HepG2 (cell line): ENCODE results near the gene CSNK2B. TPM values are rescaled to one million over a fixed set of nuclear protein-coding genes. Genes with fewer than 3 reads are reported as not detected.

Source experiments
- ARNT2 ChIP-seq: sonication (generic); formaldehyde crosslinking; IDR thresholded peaks from 2 replicates; pipeline ENCODE4 v1.8.0; 2022; ENCODE audit warnings: mild to moderate bottlenecking, low read depth, missing genetic modification reagents, moderate library complexity
- BCL6 ChIP-seq: IDR thresholded peaks from 2 replicates; pipeline ENCODE4 v1.6.1; 2016; ENCODE audit warnings: missing genetic modification reagents, missing compliant biosample characterization
- BRF2 ChIP-seq: sonication (generic); formaldehyde crosslinking; IDR thresholded peaks from 2 replicates; pipeline ENCODE4 v1.8.1; 2022; ENCODE audit warnings: mild to moderate bottlenecking, missing genetic modification reagents
- DDIT3 ChIP-seq: sonication (generic); formaldehyde crosslinking; IDR thresholded peaks from 2 replicates; pipeline ENCODE4 v1.4.0; 2020; ENCODE audit warnings: mild to moderate bottlenecking, missing genetic modification reagents
- GATAD2A ChIP-seq: IDR thresholded peaks from 2 replicates; pipeline ENCODE4 v1.6.1; 2016
- HOXA3 ChIP-seq: sonication (generic); formaldehyde crosslinking; IDR thresholded peaks from 2 replicates; pipeline ENCODE4 v1.5.0; 2020; ENCODE audit warnings: missing genetic modification reagents
- JUN ChIP-seq: sonication (generic); formaldehyde crosslinking; IDR thresholded peaks from 2 replicates; pipeline ENCODE4 v1.4.0; 2020; ENCODE audit warnings: mild to moderate bottlenecking, missing genetic modification reagents
- KLF6 ChIP-seq: IDR thresholded peaks from 2 replicates; pipeline ENCODE4 v1.8.0; 2016; ENCODE audit warnings: missing biosample characterization, missing genetic modification reagents
- MAFF ChIP-seq: IDR thresholded peaks from 2 replicates; pipeline ENCODE4 v1.6.1; 2011; ENCODE audit warnings: low read depth, low read length, improper control_type of control experiment
- NR1H2 ChIP-seq: sonication (generic); formaldehyde crosslinking; IDR thresholded peaks from 2 replicates; pipeline ENCODE4 v1.8.1; 2022; ENCODE audit warnings: low read depth, missing genetic modification reagents, borderline replicate concordance
- POLR2G ChIP-seq: fragments of 200-400 bp; formaldehyde crosslinking; IDR thresholded peaks from 2 replicates; pipeline ENCODE4 v1.6.1; 2018; ENCODE audit warnings: mild to moderate bottlenecking, low read depth, low read length, moderate library complexity
- PRDM15 ChIP-seq: sonication (generic); formaldehyde crosslinking; IDR thresholded peaks from 2 replicates; pipeline ENCODE4 v1.4.0; 2020; ENCODE audit warnings: missing genetic modification reagents
- RAD21 ChIP-seq: fragments of 450-650 bp; formaldehyde crosslinking; IDR thresholded peaks from 2 replicates; pipeline ENCODE4 v1.5.0; 2020; ENCODE audit warnings: mild to moderate bottlenecking
- TERF1 ChIP-seq: sonication (generic); formaldehyde crosslinking; IDR thresholded peaks from 2 replicates; pipeline ENCODE4 v1.8.0; 2022; ENCODE audit warnings: mild to moderate bottlenecking, missing genetic modification reagents, moderate library complexity
- ZBTB46 ChIP-seq: sonication (generic); formaldehyde crosslinking; IDR thresholded peaks from 2 replicates; pipeline ENCODE4 v1.4.0; 2020; ENCODE audit warnings: mild to moderate bottlenecking, missing genetic modification reagents, borderline replicate concordance
- ZMYM2 ChIP-seq: sonication (generic); formaldehyde crosslinking; IDR thresholded peaks from 2 replicates; pipeline ENCODE4 v1.8.0; 2022; ENCODE audit warnings: mild to moderate bottlenecking, missing genetic modification reagents
- ZNF205 ChIP-seq: IDR thresholded peaks from 2 replicates; pipeline ENCODE4 v1.6.1; 2018; ENCODE audit warnings: missing biosample characterization, missing genetic modification reagents
- ZNF34 ChIP-seq: sonication (generic); formaldehyde crosslinking; IDR thresholded peaks from 2 replicates; pipeline ENCODE4 v1.4.0; 2020; ENCODE audit warnings: mild to moderate bottlenecking, missing genetic modification reagents, borderline replicate concordance
- ZNF552 ChIP-seq: sonication (generic); formaldehyde crosslinking; IDR thresholded peaks from 2 replicates; pipeline ENCODE4 v1.9.0; 2022; ENCODE audit warnings: missing genetic modification reagents, mild to moderate bottlenecking, borderline replicate concordance
- ZNF614 ChIP-seq: IDR thresholded peaks from 2 replicates; pipeline ENCODE4 v1.6.1; 2018; ENCODE audit warnings: missing biosample characterization, missing genetic modification reagents, inconsistent platforms, borderline replicate concordance
- ZNF781 ChIP-seq: sonication (generic); formaldehyde crosslinking; IDR thresholded peaks from 2 replicates; pipeline ENCODE4 v1.5.1; 2020; ENCODE audit warnings: borderline replicate concordance, mild to moderate bottlenecking, missing genetic modification reagents; ENCODE audit errors: not compliant biosample characterization
- polyA plus RNA-seq, 8 experiments: library from polyadenylated mRNA; depleted of rRNA in 3 of 8; stranded (reverse) in 7 of 8; unstranded in 1 of 8; fragments of >200 nt; fragmentation: Illumina TruSeq in 4 of 8; extraction: Trizol in 4 of 8; gene quantifications; 2 replicates each; pipeline versions ENCODE4 v1.2.1 to v1.2.3, GENCODE V29; 2011 to 2016; ENCODE audit warnings: low read depth in 4 of 8, missing spikeins in 1 of 8, mixed read lengths in 1 of 8; ENCODE audit not compliant: insufficient read depth in 1 of 8
- total RNA-seq, 5 experiments: library from RNA; depleted of rRNA; stranded (reverse); fragments of >200 nt; fragmentation: Illumina TruSeq; extraction: Trizol; gene quantifications; 2 replicates each; pipeline ENCODE4 v1.2.3, GENCODE V29; 2016; ENCODE audit warnings: low read depth in 1 of 5

CSNK2B gene
- total and polyA plus RNA-seq, 2 of the 13 experiments (the other 11 are each of a cell fraction or from before 2014, with no cell fraction given): 111 to 296 TPM

- TF ChIP-seq TERF1 (CRISPR knock-in tag): no peak
- no peak for TF ChIP-seq NR1H2 (CRISPR knock-in tag)
- TF ChIP-seq ARNT2: no peak
- no peak for TF ChIP-seq ZMYM2 (CRISPR knock-in tag)
- no peak for TF ChIP-seq MAFF
- TF ChIP-seq ZBTB46 (CRISPR knock-in tag): no peak
- TF ChIP-seq BCL6 (CRISPR knock-in tag): no peak
- TF ChIP-seq DDIT3 (CRISPR knock-in tag): no peak
- peak; percentile 64 for TF ChIP-seq ZNF781 (CRISPR knock-in tag)
- TF ChIP-seq ZNF614 (CRISPR knock-in tag): peak; percentile 98
- no peak for TF ChIP-seq BRF2 (CRISPR knock-in tag)
- no peak; the same call in 1 of the 2 replicates for TF ChIP-seq HOXA3
- TF ChIP-seq RAD21 (CRISPR knock-in tag): peak; percentile 97
- peak; percentile 62; the same call in 1 of the 2 replicates for TF ChIP-seq GATAD2A
- TF ChIP-seq KLF6: no peak; the same call in 1 of the 2 replicates
- no peak for TF ChIP-seq ZNF205 (CRISPR knock-in tag)
- TF ChIP-seq ZNF552 (CRISPR knock-in tag): no peak
- no peak for TF ChIP-seq JUN (CRISPR knock-in tag)
- no peak for TF ChIP-seq ZNF34 (CRISPR knock-in tag)
- no peak for TF ChIP-seq PRDM15 (CRISPR knock-in tag)
- no peak for TF ChIP-seq POLR2G
Observed at GRCh38 chr6:31680226-31681134, 14.6 kb downstream of the CSNK2B start, which contains the start of gene LY6G5C (continued).
